Epidermal melanocyte (primary cell): Measurements from ENCODE around the gene SPTLC2.
"Not testable (repeated sequence)": the region's sequence is repeated elsewhere in the genome, so short reads cannot be mapped to it uniquely, and the experiment has no call there.

ENCODE experiments used
- DNase-seq: peaks from one replicate; pipeline ENCODE4 v3.0.0; 2011; ENCODE audit warnings: low spot score; ENCODE audit not compliant: insufficient read length

The SPTLC2 gene

GRCh38 chr14:77588411-77589025, 27.9 kb downstream of the SPTLC2 start:
- not testable (repeated sequence) for DNase-seq

- DNase-seq: no peak
Measured at GRCh38 chr14:77585385-77585784, 31.1 kb downstream of the SPTLC2 start.

GRCh38 chr14:77584809-77585208, 31.6 kb downstream of the SPTLC2 start:
- DNase-seq: no peak

GRCh38 chr14:77583657-77584056, 32.8 kb downstream of the SPTLC2 start:
- DNase-seq: no peak

- no peak for DNase-seq
Measured at GRCh38 chr14:77582511-77582910, 33.9 kb downstream of the SPTLC2 start.

GRCh38 chr14:77580964-77581505, 35.4 kb downstream of the SPTLC2 start:
- DNase-seq: no peak

- DNase-seq: no peak
Measured at GRCh38 chr14:77580477-77580876, 36.0 kb downstream of the SPTLC2 start.

GRCh38 chr14:77579780-77580179, 36.7 kb downstream of the SPTLC2 start:
- DNase-seq: no peak

GRCh38 chr14:77579065-77579464, 37.4 kb downstream of the SPTLC2 start:
- no peak for DNase-seq

GRCh38 chr14:77574446-77575115, 41.9 kb downstream of the SPTLC2 start:
- no peak for DNase-seq

- DNase-seq: no peak
Measured at GRCh38 chr14:77573964-77574363, 42.5 kb downstream of the SPTLC2 start.

GRCh38 chr14:77570706-77571268, 45.6 kb downstream of the SPTLC2 start:
- no peak for DNase-seq

- DNase-seq: no peak
Measured at GRCh38 chr14:77565994-77566305, 50.5 kb downstream of the SPTLC2 start.

- no peak for DNase-seq
Measured at GRCh38 chr14:77565289-77565993, 51.0 kb downstream of the SPTLC2 start.

- no peak for DNase-seq
Measured at GRCh38 chr14:77562681-77563080, 53.8 kb downstream of the SPTLC2 start.

GRCh38 chr14:77561881-77562280, 54.6 kb downstream of the SPTLC2 start:
- DNase-seq: no peak

- no peak for DNase-seq
Measured at GRCh38 chr14:77559381-77559780, 57.1 kb downstream of the SPTLC2 start.

GRCh38 chr14:77557391-77557790, 59.0 kb downstream of the SPTLC2 start:
- DNase-seq: no peak

- no peak for DNase-seq
Measured at GRCh38 chr14:77556946-77557345, 59.5 kb downstream of the SPTLC2 start.

- no peak for DNase-seq
Measured at GRCh38 chr14:77554816-77555599, 61.4 kb downstream of the SPTLC2 start.

GRCh38 chr14:77554207-77554606, 62.2 kb downstream of the SPTLC2 start:
- no peak for DNase-seq
